ENCODE data around the gene NGB.

DNA sequence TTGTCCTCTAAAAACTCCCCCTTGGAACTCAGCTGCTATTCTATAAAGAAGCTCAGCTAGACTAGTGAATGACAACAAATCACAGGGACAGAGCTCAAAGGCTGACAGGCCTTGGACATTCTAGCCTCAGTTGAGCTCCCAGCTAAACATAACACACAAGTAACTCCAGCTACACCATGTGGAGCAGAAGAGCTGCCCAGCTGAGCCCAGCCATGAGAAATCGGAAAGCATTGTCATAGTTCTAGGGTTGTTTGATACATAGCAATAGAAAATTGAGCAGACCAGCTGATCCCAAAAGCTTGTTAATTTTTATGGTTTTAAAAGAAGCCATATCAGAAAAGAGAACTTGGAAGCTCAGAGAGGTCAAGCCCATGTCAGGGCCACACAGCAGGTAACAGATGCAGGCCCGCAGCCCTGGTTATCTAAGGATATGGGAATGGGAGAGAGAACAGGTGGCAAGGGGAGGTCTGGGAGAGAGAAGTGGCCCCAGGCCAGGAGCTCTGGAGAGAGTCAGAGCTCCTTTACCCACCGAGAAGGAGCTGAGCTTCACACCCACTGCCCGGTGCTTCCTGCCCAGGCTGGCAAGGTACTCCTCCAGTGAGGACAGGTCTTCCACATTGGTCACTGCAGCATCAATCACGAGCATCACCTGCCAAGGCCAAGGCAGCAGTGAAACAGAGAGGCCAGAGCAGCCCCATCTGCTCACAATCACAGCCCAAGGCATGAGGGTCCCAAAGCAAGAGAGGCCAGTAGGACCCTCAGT is 2.9 kb downstream of the NGB start:
- TF ChIP-seq POLR2AphosphoS5 (IDR thresholded peaks at IDR 0.05; ENCODE audit: low read depth, low read length) (no peak), POLR2A (IDR thresholded peaks at IDR 0.05; ENCODE audit: low read depth, low read length) (no peak)

All from GM12892 (cell line).